Activated CD4-positive, alpha-beta T cell treated with anti-CD3 and anti-CD28 coated beads, Interleukin-2, amount 50 U/mL, for 16 hours (primary cell): Measurements from ENCODE around the gene MTA2.
"Not testable (repeated sequence)": the region's sequence is repeated elsewhere in the genome, so short reads cannot be mapped to it uniquely, and the experiment has no call there.

Experiments
- DNase-seq: peaks from one replicate; pipeline ENCODE4 v3.0.0-alpha.2; 2020

MTA2 gene

DNA sequence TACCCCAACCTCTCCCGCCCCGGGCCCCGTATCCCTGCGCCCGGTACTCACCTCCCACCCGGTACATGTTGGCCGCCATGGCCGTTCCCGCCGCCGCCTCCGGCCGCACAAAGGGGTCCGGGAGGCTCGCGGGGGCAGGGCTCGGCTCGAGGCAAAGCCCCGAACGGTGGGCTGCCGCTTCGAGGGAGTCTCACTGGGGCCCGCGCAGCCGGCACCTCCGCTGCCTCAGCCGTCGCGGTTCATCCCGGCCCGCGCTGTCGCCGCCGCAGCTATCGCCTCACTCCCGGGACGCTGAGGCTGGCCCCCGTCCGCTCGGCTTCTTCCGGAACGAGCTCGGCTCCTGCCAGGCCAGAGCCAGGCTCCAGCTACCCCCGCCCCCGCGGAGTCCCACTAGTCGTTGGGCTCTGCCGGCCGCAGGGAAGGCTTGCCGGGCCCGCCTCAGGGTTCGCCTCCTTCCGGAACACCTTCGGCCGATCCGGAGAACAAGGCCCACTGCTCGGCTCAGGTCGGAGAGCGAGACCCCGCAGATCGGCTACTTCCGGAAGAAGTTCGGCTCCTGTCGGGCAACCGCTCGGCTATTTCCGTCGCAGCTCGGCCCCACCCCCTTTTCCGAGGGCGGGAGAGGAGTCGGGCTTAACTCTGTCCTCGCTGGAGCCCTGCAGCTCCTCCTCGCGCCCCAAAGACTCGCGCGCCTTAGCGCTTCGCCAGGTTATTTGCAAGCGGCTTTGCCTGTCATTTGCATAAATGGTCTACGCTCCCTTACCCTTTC, at the start of gene MTA2:
MTA2 (minus strand) TSS at position 494 of the 769 bp plus-strand sequence; CDS start at position 79, 415 bp downstream.
- peak; percentile 100 for DNase-seq

DNA sequence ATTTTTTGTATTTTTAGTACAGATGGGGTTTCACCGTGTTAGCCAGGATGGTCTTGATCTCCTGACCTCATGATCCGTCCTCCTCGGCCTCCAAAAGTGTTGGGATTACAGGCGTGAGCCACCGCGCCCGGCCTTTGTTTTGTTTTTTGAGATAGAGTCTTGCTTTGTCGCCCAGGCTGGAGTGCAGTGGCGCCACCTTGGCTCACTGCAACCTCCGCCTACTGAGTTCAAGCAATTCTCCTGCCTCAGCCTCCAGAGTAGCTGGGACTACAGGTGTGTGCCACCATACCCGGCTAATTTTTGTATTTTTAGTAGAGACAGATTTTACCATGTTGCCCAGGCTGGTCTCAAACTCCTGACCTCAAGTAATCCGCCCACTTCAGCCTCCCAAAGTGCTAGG, 48.6 kb upstream of the MTA2 start:
- DNase-seq = not testable (repeated sequence)

DNA sequence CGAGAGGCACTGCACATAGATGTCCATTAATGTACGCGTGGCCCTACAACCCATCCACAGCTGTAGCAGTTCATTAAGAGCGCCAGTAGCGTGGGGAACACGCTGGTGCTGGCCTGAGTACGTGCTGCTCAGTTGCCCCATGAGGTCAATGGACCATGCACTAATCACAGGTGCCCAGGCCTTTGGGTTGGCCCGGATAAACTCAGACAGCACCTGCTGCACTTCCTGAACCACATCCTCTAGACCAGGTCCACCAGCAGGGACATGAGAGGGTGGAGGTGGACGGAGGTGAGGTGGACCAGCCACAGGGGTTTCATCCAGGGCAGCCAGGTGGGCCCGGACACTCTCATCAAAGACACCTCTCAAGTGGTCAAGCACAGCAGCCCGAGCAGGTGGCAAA, 47.8 kb upstream of the MTA2 start:
- no peak for DNase-seq

DNA sequence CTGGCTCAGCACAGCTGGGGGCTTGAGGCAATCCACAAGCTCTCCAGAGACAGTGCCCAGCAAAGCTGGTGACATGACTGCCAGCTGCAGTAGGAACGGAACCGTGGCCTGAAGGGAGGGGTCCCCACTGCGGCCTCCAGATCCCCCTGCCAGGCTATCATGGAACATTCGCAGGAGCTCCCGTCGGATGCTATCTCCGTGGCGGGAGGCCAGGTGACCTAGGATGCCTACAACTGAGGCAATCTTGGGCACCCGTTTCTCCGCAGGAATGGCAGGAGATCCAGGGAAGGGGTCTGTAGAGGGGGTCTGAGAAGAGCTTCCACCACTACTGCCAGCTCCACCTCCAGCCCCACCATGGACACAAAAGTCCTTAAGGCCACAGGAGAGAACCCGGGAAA, 47.3 kb upstream of the MTA2 start:
- no peak for DNase-seq

DNA sequence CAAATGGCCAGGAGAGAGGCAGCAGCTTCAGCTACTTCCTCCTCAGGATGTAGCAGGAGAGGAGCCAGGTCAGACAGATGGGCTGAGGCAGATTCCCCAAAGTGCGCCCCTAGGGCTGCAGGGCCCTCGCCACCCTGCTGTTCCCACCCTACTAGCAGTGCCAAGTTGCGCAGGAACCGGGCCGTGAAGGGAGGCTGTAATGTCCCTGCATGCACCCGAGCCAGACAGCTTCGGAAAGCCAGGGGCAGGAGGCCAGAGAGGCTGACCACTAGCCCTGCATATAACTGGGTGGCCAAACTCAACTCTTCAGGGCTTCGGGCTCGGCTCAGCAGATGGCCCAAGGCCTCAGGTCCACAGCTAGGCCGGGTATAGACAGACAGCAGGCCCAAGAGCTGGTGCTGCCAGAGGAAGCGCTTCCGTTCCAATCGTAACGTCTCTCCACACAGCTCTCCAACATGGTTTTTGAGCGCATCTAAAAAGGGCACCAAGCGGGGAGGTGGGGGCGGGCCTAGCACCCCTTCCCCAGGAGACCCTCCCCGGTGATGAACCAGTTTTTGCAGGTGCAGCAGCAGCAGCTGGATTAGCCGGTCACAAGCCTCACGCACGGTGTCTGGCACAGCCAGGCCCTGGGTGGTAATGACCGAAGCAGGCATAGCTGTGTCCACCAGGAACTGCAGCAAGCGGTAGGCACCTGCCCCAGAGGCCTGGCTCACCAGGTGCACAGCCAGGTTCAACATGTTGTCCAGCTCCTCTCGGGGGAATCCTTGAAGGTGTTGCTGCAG, 46.7 kb upstream of the MTA2 start:
- no peak for DNase-seq

DNA sequence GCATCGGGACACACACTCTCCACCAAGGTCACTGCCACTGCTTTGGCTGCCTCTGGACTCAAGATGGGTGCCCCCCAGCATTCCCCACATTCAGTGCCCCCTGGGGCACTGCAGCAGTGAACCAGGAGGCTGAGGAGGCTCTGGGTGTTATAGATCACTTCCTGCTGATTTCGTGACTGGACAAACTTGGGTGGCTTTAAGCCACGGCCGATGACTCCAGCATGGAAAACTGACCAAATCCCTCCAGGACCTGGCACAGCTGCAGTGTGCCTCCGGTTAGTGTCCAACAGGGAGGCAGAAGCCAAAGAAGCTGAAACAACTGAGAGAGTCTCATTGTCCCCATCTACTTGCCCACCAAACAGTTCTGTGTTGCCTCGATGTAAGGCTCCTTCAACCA, 45.9 kb upstream of the MTA2 start:
- no peak for DNase-seq

DNA sequence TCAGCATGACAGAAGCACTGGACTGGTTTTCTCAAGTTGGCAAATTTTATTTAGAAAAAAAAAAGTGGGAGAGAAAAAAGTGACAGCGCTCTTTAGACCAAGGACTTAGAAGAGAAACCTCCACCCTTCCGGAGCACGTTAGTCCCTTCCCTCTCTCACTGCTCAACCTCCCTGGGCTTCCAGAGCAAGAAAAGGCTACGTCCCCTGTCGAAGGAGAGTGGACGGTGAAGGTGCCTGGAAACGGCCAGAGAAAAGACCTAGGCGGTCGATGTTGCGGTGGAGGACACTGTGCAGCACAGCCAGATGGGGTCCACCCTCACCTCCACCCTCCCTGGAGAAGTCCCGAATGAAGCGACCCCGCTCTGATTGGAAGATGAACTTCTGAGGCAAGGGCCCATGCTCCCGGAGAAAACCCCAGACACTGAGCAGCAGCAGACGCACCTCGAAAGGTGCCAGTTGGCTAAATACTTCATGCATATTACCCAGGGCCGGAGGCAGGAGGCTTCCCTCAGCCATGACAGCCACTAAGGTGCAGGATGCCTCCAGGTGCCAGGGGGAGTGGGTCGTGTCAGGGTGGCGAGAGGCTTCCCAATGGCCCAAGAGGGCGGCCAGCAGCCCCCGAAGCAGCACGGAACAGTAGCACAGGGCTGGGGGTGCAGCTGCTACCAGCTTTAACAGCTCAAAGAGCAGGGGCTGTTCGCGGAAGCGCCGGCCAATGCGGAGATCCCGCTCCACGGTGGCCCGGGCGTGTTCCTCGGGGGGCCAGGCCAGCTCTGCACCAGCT, 45.4 kb upstream of the MTA2 start:
- DNase-seq = no peak

DNA sequence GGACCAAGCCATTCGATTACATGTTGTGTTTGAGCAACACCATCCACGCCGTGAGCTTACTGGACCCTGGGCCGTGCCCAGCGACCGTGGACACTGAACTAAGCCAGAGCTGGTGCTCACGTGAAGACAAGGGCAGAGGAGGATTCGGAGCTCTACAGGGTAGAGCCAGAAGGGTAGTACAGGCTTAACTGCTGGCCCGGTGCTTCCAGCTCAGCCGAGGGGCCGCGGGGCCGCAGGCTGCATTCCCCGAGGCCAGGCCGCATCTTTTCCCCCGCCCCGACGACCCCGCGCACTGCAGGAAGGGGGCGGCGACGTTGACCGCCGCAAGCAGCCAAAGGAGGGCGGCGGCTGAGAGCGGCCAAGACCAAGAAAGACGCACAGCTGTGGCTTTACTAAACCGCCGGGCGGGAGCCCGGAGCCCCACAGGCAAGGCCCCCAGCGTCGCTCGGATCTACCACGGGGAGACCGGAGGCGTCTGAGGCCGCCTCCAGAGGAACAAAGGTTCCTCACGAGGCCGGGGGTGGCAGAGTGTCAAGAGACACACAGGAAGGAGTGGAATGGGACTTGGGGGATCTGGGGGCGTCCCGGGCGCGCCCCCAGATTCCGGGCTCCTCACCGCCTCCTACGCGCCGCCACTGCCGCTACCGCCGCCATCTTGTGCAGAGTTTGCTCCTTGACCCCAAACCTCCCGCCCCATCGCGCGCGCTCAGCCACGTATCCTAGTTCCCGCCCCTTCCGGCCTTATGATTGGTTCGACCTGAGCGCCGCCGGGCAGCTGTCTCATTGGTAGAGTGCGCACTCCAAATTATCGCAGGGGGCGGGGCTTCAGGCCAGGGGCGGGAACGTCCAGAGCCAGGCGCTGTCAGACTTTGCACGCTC, 44.5 kb upstream of the MTA2 start, which contains the start of gene GANAB:
GANAB (minus strand) TSS at position 668 of the 879 bp plus-strand sequence; CDS start at position 654, 14 bp downstream.
- peak; percentile 100 for DNase-seq

DNA sequence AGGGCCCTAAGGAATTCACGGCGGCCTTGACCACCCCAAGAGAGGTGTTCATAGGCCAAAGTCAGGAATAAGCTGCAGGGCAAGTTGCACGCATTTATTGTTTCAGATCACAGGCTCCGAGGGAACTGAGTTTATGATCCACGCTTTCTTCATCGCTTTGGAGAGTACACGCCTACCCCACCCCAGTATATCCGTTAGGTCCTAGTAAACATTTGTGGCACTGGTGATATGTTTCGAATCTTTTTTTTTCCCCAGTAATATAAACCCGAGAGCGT, 43.9 kb upstream of the MTA2 start:
- DNase-seq = no peak

DNA sequence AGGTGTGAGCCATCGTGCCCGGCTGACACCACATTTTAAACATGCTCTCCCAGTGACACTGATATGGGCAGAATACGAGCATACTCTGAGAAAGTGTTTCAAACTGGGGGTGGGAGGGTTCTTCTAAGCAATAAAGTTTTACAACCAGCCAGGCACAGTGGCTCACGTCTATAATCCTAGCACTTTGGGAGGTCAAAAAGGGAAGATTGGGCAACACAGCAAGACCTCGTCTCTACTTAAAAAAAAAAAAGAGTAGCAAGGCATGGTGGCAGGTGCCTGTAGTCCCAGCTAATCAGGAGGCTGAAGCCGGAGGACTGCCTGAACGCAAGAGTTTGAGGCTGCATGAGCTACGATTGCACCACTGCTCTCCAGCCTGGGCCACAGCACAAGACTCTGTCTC, 42.6 kb upstream of the MTA2 start:
- DNase-seq = no peak

DNA sequence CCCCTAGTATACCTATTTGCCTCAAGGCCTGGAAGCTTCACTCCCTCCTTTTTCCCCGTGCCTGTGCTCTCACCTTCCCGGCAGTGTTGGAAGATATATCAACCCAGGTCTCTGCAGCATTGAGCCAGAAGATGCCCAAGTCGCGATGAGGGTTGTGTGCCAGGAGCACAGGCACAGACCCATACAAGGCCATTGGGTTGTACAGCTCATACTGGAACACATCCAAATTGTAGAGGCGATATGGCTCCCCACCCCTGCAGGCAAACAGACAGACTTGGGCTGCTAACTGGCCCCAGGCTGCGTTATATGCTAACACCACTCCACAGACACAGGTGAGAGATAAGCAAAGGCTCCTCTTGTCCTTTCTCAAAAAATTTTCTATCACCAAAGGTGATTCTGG, 30.8 kb upstream of the MTA2 start:
- DNase-seq = no peak

DNA sequence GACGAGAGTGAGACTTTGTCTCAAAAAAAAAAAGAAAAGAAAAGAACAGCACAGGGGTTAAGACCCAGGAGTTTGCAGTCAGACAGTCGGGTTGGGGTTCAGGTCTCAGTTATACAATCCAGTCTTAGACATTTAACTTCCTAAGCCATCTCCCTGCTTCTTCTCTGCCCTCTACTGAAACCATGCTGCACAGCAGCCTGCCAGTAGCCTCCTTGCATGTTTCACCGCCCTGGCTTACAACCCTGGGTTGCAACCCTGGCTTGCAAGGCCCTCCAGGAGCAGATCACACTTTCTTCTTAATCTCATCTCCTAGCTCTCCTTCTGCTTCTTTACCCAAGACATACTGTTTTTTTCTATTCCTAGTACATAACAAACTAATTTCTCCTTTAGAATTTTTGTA, 26.0 kb upstream of the MTA2 start:
- no peak for DNase-seq

DNA sequence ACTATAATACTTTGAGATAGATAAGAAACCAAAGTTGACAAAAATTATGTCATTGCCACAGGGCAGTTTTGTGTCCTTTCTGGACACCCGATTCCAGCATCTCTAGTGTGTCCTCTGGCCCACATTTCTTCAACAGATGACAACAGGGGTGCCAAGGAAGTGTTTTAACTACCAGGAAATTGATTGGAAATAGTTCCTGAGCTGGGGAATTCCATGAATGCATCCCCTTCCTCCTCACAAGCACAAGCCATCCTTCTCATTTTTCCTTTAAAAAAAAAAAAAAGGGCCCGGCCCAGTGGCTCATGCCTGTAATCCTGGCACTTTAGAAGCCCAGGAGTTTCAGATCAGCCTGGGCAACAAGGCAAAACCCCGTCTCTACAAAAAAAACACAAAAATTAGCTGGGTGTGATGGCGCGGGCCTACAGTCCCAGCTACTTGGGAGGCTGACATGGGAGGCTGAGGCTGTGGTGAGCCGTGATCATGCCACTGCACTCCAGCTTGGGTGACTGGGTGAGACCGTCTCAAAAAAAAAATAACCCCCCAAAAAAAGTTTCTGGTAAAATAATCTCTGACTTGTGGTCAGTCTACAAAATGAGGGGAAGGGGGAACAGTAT, 20.9 kb upstream of the MTA2 start:
- DNase-seq = no peak

DNA sequence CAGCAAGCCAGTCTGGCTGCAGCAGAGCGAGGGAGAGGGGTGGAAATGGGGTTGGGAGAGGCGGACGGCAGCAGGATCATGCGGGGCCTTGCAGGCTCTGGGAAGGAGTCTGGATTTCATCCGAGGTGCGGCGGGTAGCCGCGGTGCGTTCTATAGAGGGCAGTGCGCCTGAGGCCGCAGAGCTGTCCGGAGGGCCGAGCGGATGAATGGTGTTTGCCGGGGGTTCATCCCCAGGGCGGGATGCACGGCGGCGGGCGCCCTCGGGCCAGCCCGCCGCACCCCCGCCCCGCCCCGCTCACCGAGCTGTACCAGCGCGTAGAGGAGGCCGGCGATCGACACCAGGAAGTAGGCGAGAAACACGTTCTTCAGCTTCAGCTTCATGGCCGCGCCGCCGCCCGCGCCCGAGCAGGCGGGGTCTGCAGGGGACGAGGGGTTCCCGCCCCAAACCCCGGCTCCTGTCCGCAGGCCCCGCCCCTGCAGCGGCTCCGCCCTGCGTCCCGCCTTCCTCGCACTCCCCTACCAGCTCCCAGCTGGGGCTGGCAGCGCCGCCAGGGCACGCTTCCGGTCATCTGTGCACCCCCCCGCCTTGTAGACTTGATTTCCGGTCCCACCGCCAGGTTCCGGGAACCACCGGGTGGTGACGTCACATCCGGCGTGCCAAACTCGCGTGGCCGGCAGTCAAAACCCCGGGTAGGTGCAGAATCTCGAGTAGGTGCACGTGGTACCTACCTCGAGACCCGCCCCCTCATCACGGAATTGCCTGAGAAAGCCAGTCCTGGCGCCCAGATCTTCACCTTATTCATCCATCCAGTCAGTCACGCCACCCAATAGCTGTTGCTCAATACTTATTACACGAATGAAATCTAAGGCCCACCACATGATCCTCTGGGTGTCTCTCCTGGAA, 20.2 kb upstream of the MTA2 start, which contains the start of gene B3GAT3:
B3GAT3 (minus strand) TSS at position 420 of the 904 bp plus-strand sequence; CDS start at position 381, 39 bp downstream.
- peak; percentile 98 for DNase-seq

DNA sequence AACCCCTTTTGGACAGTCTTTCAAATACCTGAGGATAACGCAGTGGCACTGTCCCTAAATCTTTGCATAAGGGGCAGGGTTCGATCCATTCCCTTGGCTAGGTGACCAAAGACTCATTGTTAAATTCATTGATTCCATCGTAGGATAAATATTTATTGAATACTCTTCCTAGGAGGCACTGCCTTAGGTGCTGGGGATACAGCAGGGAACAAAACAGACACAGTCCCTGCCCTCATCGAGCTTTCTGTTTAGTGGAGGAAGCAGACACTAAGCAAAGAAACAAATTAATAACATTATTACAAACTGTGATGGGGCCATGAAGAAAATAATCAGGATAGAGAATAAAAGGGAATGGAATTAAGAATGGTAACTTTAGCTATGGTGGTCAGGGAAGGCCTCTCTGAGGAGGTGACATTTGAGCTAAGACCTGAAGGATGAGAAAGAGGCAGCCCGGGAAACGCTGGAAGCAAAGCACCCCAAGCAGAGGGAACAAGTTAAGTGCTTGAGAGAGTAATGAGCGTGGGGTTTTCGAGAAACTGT, 19.4 kb upstream of the MTA2 start:
- DNase-seq = no peak

DNA sequence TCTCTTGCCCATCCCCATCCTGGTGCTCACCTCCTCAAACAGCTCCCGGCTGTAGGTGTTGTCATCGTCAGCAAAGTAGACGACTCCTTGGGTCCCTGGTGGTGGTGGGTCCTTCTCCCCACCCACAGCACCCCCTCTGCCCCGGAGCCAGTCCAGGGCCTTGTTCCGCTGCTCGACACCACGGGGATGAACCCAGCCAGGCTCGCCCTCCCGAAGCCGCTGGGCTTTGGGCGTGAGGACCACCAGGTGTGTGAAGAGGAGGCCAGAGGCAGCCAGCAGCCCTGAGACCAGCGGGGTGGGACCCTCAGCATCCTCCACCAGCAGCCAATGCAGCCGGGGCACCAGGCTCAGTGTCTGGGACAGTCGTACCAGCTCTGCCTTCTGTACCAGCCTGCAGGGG, 15.3 kb upstream of the MTA2 start:
- not testable (repeated sequence) for DNase-seq

DNA sequence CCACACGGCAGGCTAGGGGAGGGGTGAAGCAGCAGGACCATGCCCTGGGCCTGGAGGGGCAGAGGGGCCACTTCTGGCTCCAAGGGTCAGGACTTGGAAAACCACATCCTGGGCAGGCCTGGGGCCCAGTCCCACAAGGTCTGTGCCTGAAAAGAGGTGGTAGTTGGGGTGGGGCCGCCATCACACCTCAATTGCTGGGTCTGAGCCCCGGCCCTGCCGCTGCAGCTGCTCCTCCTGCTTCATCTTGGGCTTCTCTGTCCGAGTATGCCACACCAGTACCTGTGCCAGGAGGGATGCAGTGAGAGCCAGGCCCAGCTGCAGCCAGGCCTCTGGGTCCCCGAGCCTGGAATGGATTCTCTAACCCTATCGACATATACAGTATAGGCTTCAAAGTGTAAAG, 13.9 kb upstream of the MTA2 start:
- no peak for DNase-seq

DNA sequence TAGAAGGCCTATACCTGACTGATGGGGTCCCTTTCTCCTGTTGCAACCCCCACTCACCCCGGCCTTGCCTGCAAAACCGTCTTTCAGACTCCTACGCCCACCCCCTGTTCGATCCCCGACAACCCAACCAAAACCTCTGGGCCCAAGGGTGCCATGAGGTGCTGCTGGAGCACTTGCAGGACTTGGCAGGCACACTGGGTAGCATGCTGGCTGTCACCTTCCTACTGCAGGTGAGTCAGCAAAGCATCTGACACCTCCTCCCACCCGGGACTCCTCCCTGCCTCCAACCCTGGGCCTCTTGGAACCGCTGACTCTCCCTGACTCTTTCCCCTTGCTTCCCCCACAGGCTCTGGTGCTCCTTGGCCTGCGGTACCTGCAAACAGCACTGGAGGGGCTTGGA, 12.6 kb upstream of the MTA2 start:
- peak; percentile 56 for DNase-seq

DNA sequence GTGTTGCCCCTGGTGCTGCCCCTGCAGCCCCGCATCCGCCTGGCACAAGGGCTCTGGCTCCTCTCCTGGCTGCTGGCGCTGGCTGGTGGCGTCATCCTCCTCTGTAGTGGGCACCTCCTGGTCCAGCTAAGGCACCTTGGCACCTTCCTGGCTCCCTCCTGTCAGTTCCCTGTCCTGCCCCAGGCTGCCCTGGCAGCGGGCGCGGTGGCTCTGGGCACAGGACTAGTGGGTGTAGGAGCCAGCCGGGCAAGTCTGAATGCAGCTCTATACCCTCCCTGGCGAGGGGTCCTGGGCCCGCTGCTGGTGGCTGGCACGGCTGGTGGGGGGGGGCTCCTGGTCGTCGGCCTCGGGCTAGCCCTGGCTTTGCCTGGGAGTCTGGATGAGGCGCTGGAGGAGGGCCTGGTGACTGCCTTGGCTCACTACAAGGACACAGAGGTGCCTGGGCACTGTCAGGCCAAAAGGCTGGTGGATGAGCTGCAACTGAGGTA, 11.7 kb upstream of the MTA2 start:
- DNase-seq = no peak
